CD4-positive, alpha-beta T cell (primary cell): ENCODE measurements around the gene WWOX. TPM values are rescaled to one million over a fixed set of nuclear protein-coding genes. Genes with fewer than 3 reads are reported as not detected.

Source experiments
- ATAC-seq: fragments of 200-7000 bp; cut with Tn5 transposase; one replicate; pipeline ENCODE4 v1.10.0; 2022; ENCODE audit warnings: mild to moderate bottlenecking; ENCODE audit not compliant: poor library complexity
- CTCF ChIA-PET: fragments of 350-600 bp; sonication (Branson Sonifier 250); formaldehyde crosslinking; loops from one replicate; lab custom pipeline; 2021; ENCODE audit warnings: antibody characterized with exemption, inconsistent platforms; lab: Charles Lee
- POLR2A ChIA-PET: fragments of 350-600 bp; sonication (Branson Sonifier 250); formaldehyde crosslinking; loops from one replicate; lab custom pipeline; 2021; ENCODE audit warnings: antibody characterized with exemption, inconsistent platforms; lab: Charles Lee
- DNase-seq, 14 experiments: peaks; one replicate each; pipeline ENCODE4 v3.0.0-alpha.2; 2013 to 2020; ENCODE audit warnings: mixed read lengths in 2 of 14
- H3K27ac ChIP-seq, 2 donors: one replicate each; pipeline versions ENCODE4 v1.5.1 to v1.7.0; 2013; ENCODE audit warnings: low read length in 2 of 2, low read depth in 1 of 2, mild to moderate bottlenecking in 1 of 2
- H3K27me3 ChIP-seq, 2 experiments: 1 replicate in 1 of 2; 2 replicates in 1 of 2; pipeline versions ENCODE4 v1.6.1 to v1.7.0; 2013; ENCODE audit warnings: low read length in 2 of 2, control low read depth in 1 of 2, mild to moderate bottlenecking in 1 of 2, moderate library complexity in 1 of 2; ENCODE audit not compliant: insufficient read depth in 2 of 2, control insufficient read depth in 1 of 2
- H3K36me3 ChIP-seq: one replicate; pipeline ENCODE4 v1.6.1; 2013; ENCODE audit warnings: low read length, control low read depth; ENCODE audit not compliant: insufficient read depth
- H3K4me1 ChIP-seq: one replicate; pipeline ENCODE4 v1.6.1; 2013; ENCODE audit warnings: low read length, control low read depth; ENCODE audit not compliant: insufficient read depth
- H3K4me3 ChIP-seq: one replicate; pipeline ENCODE4 v1.5.1; 2013; ENCODE audit warnings: mild to moderate bottlenecking, low read length, moderate library complexity
- H3K9me3 ChIP-seq, 2 experiments: 1 replicate in 1 of 2; 2 replicates in 1 of 2; pipeline versions ENCODE4 v1.6.1 to v1.7.0; 2013; ENCODE audit warnings: low read length in 2 of 2, mild to moderate bottlenecking in 2 of 2, control low read depth in 1 of 2, moderate library complexity in 1 of 2; ENCODE audit not compliant: control insufficient read depth in 1 of 2, insufficient read depth in 1 of 2
- H3K27ac Mint-ChIP-seq: one replicate; pipeline ENCODE4 v1.8.0; 2020; ENCODE audit warnings: mixed read lengths
- H3K27me3 Mint-ChIP-seq: one replicate; pipeline ENCODE4 v1.8.0; 2021; ENCODE audit warnings: mixed read lengths
- H3K36me3 Mint-ChIP-seq: one replicate; pipeline ENCODE4 v1.8.0; 2021; ENCODE audit warnings: low read depth, mixed read lengths
- H3K4me1 Mint-ChIP-seq: one replicate; pipeline ENCODE4 v1.8.0; 2021; ENCODE audit warnings: low read depth, mixed read lengths
- H3K4me3 Mint-ChIP-seq: one replicate; pipeline ENCODE4 v1.8.0; 2020; ENCODE audit warnings: mild to moderate bottlenecking, mixed read lengths
- H3K9me3 Mint-ChIP-seq: one replicate; pipeline ENCODE4 v1.8.0; 2020; ENCODE audit warnings: mixed read lengths
- intact Hi-C, 2 experiments: fragments of 100-400 bp; cut with DNase I in 1 of 2; cut with micrococcal nuclease in 1 of 2; formaldehyde crosslinking; loops; one replicate each; pipeline versions ENCODE4 v1.15.1 to v1.9.0; 2023 to 2025; cut with DNase I, micrococcal nuclease
- total RNA-seq, 174 experiments: library from RNA in 2 of 174; stranded (reverse) in 2 of 174; gene quantifications; one replicate each; pipeline ENCODE4 v1.2.3 and lab custom pipeline; 2021 to 2026
- TF ChIP-seq, protein P1 (sequence below): fragments of 200-600 bp; IDR thresholded peaks from one replicate; pipeline ENCODE4 v1.8.0; 2022; ENCODE audit warnings: antibody characterized with exemption, mild to moderate bottlenecking

WWOX gene
- total RNA-seq, 2 experiments from 2014 or later: 19.3 to 21.7 TPM

DNA sequence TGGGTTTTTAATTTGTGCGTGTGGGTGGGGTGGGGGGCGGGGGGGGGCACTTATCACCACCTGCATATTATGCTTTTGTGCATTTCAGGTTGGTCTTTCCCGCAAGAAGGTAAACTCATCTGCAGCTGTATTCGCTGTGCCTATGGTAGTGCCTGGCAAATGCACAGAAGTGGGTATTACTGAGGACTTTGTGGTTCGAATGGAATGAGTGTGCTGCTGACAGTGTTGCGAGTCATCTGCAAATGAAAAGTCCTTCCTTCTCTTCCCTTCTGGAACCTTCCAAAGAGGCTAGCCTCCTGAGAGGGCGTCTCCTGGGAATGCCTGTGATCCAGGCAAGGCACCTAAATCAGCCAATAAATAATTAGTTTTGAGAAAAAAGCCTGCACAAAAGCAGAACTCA, 968.1 kb downstream of the WWOX start:
- H3K27ac ChIP-seq: no peak overlapping the region
- Mint-ChIP-seq H3K9me3 (no peaks in the 10 kb centered on the region), H3K4me1 (peaks cover 15% of the 10 kb centered on the region), H3K36me3 (no peaks in the 10 kb centered on the region), H3K4me3 (no peak overlapping the region), H3K27ac (no peak overlapping the region), H3K27me3 (no peaks in the 10 kb centered on the region)
- H3K4me1 ChIP-seq: no peaks in the 10 kb centered on the region
- ChIA-PET CTCF (no interaction called here), POLR2A (no interaction called here)
- TF ChIP-seq, protein P1, sequence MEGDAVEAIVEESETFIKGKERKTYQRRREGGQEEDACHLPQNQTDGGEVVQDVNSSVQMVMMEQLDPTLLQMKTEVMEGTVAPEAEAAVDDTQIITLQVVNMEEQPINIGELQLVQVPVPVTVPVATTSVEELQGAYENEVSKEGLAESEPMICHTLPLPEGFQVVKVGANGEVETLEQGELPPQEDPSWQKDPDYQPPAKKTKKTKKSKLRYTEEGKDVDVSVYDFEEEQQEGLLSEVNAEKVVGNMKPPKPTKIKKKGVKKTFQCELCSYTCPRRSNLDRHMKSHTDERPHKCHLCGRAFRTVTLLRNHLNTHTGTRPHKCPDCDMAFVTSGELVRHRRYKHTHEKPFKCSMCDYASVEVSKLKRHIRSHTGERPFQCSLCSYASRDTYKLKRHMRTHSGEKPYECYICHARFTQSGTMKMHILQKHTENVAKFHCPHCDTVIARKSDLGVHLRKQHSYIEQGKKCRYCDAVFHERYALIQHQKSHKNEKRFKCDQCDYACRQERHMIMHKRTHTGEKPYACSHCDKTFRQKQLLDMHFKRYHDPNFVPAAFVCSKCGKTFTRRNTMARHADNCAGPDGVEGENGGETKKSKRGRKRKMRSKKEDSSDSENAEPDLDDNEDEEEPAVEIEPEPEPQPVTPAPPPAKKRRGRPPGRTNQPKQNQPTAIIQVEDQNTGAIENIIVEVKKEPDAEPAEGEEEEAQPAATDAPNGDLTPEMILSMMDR: no peak
- DNase-seq: no peak
- H3K27me3 ChIP-seq: peaks cover 0 to 2% of the 10 kb centered on the region in 2 experiments
- ATAC-seq: no peak
- no peak overlapping the region for H3K4me3 ChIP-seq
- H3K9me3 ChIP-seq: no peaks in the 10 kb centered on the region
- intact Hi-C loops: no loop called here
- H3K36me3 ChIP-seq: no peaks in the 10 kb centered on the region

DNA sequence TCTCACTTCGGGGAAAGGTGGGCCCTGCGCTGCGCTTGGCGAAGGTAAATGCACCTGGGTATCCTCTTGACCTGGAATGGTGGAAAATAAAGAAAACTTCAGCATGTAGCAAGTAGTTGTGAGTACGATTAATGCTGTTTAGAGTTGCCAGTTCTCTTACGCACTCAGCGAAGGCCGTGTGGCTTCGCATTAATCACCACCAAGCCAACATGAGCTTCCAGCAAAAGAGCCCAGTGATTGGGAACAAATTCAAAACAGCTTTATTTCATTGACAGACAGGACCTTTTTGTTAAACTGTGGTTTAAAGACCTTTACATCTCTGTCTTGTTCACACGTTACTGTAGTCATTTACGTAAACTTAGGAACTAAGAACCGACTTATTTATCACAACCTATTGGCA, 969.7 kb downstream of the WWOX start:
- Mint-ChIP-seq H3K4me1 (peaks cover 26% of the 10 kb centered on the region), H3K27ac (no peak overlapping the region), H3K9me3 (no peaks in the 10 kb centered on the region), H3K4me3 (no peak overlapping the region), H3K27me3 (peaks cover 6% of the 10 kb centered on the region), H3K36me3 (no peaks in the 10 kb centered on the region)
- Histone ChIP-seq H3K27ac (no peak overlapping the region), H3K4me1 (peaks cover 3% of the 10 kb centered on the region), H3K4me3 (no peak overlapping the region), H3K9me3 (no peaks in the 10 kb centered on the region), H3K27me3 (peaks cover 0 to 2% of the 10 kb centered on the region in 2 experiments), H3K36me3 (no peaks in the 10 kb centered on the region)
- ChIA-PET CTCF (no interaction called here), POLR2A (no interaction called here)
- ATAC-seq (no peak), DNase-seq (no peak)
- TF ChIP-seq, protein P1: no peak
- intact Hi-C loops: no loop called here

DNA sequence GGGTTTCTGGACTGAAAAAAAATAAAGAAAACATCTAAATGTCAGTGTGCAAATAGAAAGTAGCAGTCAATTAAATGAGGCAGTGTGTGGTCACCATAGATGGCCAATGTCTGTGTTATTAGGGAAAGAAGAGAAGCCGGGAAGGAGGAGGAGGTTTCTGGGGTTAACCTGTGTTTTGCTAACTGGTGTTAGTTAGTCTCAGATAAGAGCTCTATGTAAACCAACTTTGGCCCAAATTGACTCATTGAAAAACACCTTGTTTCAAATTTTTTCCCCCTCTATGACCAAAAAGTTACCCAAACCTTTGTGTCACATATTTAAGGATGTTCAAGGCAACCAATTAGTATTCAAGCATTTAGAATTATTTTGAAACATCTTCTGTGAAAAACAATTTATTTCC, 970.2 kb downstream of the WWOX start:
- H3K27ac ChIP-seq: no peak overlapping the region
- Mint-ChIP-seq H3K36me3 (no peaks in the 10 kb centered on the region), H3K27ac (no peak overlapping the region), H3K4me3 (no peak overlapping the region), H3K27me3 (peaks cover 6% of the 10 kb centered on the region), H3K4me1 (peaks cover 30% of the 10 kb centered on the region), H3K9me3 (no peaks in the 10 kb centered on the region)
- peaks cover 0 to 2% of the 10 kb centered on the region in 2 experiments for H3K27me3 ChIP-seq
- ChIA-PET CTCF (no interaction called here), POLR2A (no interaction called here)
- ATAC-seq (no peak), DNase-seq (no peak)
- no peaks in the 10 kb centered on the region for H3K9me3 ChIP-seq
- intact Hi-C loops: no loop called here
- TF ChIP-seq, protein P1: no peak
- H3K4me1 ChIP-seq: peaks cover 6% of the 10 kb centered on the region
- no peak overlapping the region for H3K4me3 ChIP-seq
- H3K36me3 ChIP-seq: no peaks in the 10 kb centered on the region
